Posterior vena cava (tissue), 2 donors: Measurements from ENCODE around the gene RBMS2. TPM values are rescaled to one million over a fixed set of nuclear protein-coding genes. Genes with fewer than 3 reads are reported as not detected.
"Not testable (repeated sequence)": the region's sequence is repeated elsewhere in the genome, so short reads cannot be mapped to it uniquely, and the experiment has no call there.

Experiments
- DNase-seq: peaks from one replicate; pipeline ENCODE4 v3.0.0-alpha.2; 2020; ENCODE audit warnings: low spot score
- intact Hi-C, 2 donors: fragments of 100-400 bp; cut with DNase I; formaldehyde crosslinking; loops; one replicate each; pipeline versions ENCODE4 v1.14.1 to v1.14.2; 2022 to 2023
- total RNA-seq, 2 donors: library from RNA; stranded (reverse); fragmentation: NEBNext Ultra II Directional; extraction: Animal tissue kit (Norgen Biotek cat#: 25700); gene quantifications; one replicate each; pipeline ENCODE4 v1.2.1, GENCODE V29; 2021
- donor health status: DM: yes; HTN: yes; CAD: no.
- donor health status: DM: yes; HTN: yes; CAD: no.

RBMS2 gene
- total RNA-seq, 2 donors from 2014 or later: 57.2 to 60.5 TPM

DNA sequence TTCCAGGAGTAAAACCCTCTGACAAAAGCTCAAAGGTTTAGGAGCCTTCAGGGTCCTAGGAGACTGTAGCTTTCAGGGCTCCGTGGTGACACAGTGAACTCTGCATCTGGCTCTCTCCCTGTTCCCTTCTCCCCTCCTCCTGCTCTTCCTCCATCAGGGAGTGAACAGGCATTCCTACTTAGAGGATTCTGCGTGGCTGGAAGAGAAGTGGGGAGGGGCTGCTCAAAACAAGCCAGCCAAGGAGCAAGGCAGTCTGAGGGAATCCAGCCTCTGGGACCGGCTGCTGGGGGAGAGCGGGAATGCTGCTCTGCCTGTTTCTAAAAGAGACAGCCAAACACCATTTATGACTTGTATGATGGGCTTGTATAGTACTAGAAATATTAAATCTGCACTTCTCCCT, 49.5 kb downstream of the RBMS2 start:
- intact Hi-C loops: loop anchor here in 1 of 2 donors (5.0 kb wide), 1 partner anchor 54 kb away; no protein-coding TSS in a partner anchor
- peak; percentile 53 for DNase-seq

DNA sequence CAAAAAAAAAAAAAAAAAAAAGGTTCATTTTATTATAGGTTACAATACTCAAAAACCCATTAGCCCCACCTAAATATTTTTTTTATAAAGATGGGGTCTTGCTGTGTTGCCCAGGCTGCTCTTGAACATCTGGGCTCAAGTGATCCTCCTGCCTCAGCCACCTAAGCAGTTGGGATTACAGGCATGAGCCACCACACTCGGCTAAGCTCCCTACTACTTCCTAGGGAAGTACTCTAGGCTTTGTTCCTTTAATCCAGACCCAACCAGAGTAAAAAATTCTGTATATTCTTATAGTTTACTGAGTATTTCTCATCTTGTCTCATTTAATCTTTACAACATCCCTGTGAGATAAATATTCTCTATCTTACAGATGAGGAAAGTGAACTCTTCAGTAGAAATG, 50.7 kb downstream of the RBMS2 start:
- intact Hi-C loops: loop anchor here in 1 of 2 donors (5.0 kb wide), 1 partner anchor 55 kb away; no protein-coding TSS in a partner anchor
- DNase-seq: no peak

DNA sequence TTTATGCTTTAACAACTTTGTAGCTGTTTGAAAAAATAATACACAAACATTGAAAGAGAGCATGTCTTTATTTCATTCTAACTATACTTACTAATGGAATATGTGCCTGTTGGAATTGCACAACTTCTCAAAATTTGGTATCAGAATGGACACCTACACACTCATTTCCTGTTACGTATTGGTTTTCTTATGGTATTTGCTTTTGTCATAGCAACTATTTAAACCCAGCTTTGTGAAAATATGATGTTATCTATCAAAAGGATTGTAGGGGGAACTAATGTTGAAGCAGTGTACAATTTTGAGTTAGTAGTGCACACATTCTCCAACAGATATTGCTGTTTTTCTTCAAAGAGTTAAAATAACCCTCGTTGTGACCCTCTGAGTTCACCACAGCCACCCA, 52.6 kb downstream of the RBMS2 start:
- no peak for DNase-seq
- intact Hi-C loops: loop anchor here (2.0 to 5.0 kb wide), 2 partner anchors 57 to 63 kb away; no protein-coding TSS in a partner anchor

DNA sequence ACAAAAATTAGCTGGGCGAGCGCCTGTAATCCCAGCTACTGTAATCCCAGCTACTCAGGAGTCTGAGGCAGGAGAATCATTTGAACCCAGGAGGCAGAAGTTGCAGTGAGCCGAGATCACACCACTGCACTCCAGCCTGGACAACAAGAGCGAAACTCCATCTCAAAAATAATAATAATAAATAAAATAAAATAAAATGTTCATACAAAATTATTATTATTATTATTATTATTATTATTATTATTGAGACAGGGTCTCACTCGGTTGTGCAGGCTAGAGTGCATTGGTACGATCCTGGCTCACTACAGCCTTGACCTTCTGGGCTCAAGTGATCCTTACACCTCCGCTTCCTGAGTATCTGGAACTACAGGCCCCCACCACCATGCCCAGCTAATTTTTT, 55.6 kb downstream of the RBMS2 start:
- intact Hi-C loops: not testable (repeated sequence)
- peak; percentile 12 for DNase-seq

DNA sequence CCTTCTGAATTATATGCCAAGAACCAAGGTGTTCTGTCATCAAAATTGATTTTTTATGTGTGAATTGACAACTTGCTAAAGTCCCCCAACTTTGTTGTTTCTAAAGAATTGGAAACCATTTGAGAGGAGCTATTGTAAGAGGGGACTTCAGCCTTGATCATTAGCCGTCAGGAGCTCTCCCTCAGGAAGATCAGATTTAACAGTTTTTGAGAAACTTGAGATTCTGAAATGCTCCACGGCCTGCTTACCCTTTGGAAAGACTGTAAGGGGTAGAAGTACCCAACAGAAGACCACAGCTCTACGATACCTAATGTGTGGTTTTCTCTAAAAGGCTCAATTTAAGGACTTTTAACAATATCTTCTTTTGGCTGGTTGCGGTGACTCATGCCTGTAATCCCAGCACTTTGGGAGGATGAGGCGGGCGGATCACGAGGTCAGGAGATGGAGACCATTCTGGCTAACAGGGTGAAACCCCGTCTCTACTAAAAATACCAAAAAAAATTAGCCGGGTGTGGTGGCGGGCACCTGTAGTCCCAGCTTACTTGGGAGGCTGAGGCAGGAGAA, 57.4 kb downstream of the RBMS2 start:
- intact Hi-C loops: no loop called here
- DNase-seq: peak; percentile 12

DNA sequence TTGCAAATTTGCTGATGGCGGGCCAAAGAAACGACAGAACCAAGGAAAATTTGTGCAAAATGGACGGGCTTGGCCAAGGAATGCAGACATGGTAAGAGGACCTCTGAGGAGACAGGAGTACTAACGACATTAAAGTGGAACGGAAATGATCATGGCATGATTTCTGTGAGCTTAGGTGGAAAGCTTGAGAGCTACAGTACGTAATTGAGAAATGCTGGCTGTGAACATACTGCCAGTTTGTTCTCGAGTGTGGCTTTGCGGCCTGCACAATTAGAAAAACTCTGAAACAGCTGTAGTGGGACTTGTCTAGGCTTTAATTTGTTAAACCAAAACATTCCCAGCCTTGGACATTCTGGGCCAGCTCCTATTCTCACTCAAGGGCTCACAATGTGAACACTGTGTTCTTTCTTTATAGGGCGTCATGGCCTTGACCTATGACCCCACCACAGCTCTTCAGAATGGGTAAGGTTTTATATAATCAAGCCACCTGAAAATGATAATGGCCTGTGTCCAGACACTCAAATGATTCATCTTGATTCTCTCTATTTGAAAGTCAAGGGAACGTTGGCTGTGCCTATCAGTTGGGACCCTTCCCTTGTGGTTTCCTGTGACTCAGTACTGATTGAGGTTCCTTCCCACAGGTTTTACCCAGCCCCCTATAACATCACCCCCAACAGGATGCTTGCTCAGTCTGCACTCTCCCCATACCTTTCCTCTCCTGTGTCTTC, 60.0 kb downstream of the RBMS2 start:
- DNase-seq: peak; percentile 3
- intact Hi-C loops: no loop called here

DNA sequence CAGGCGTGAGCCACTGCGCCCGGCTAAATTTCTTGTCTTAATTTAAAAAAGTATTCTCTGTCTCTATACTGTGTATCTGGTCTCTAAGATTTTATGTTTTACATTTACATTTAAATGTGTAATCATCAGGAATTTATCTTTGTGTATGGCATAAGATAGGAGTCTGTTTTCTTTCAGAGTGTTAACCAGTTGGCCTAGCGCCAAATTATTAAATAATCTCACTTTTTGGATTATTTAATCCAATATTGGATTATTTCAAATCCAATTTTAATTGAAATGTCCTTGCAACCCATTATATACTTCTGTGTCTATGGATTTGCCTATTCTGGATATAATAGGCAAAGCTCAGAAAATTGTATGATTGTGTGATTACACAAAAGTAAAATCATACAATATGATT, 63.5 kb downstream of the RBMS2 start:
- DNase-seq: no peak
- intact Hi-C loops: no loop called here

DNA sequence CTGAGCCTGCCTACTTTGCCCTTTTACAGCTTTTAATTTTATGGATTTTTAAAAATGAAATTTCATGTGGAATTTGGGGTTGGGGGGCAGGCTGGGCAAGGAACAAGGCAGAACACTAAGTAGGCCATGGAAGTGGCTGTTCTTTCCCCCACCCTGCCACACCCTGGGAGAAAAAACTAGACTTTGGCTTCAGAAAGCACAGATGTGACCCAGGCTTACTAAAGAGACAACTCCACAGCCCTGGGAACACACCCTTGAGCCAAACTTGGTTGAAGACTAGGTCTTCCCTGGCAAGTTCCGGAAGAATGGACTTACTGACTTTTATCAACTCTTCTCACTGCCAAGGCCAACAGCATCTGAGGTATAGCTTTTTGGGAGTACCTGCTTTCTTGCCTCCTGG, 68.2 kb downstream of the RBMS2 start:
- intact Hi-C loops: no loop called here
- DNase-seq: peak; percentile 3

DNA sequence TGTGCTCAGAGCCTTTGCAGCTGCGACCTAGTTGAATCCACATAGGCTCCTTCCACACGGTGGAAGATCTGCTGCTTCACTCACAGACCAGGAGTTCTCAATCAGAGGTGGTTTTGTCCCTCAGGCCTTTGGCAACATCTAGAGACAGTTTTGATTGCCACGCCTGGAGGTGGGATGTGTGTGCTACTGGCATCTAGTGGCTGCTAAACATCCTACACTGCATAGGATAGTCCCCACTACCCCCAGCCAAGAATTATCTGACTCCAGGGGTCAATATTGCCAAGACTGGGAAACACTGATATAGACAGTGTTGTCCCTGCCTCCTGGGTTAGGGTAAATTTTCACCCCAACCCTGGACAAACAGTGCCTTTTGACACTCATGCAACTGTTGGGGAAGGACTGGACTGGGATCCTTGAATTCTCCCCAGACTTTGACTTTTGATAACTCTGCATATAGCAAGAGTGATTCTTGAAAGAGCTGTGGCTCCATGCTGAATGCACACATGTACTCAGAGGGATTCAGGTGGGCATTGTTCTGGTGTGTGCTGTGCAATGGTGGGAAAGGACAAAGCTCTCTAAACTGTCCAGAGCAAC, 68.7 kb downstream of the RBMS2 start:
- intact Hi-C loops: no loop called here
- peak; percentile 23 for DNase-seq

DNA sequence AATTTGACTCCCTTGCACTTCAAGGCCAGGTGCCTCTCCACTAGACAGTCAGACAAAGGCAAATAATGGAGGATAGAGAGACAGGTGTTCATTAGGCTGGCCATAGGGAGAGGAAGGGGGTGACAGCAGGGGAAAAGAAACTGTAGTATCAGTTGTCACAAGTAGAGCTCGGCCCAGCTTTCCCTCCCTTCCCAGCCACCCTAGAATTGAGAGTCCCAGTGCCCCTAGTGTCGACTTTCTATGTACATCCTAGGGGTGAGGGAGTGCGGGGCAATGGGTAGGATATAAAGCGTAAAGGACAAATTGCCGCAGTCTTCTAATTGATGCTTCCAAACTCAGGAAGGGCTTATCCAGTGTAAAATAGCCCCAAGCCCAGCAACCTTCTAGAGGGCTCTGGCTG, 69.5 kb downstream of the RBMS2 start:
- intact Hi-C loops: no loop called here
- peak; percentile 57 for DNase-seq

DNA sequence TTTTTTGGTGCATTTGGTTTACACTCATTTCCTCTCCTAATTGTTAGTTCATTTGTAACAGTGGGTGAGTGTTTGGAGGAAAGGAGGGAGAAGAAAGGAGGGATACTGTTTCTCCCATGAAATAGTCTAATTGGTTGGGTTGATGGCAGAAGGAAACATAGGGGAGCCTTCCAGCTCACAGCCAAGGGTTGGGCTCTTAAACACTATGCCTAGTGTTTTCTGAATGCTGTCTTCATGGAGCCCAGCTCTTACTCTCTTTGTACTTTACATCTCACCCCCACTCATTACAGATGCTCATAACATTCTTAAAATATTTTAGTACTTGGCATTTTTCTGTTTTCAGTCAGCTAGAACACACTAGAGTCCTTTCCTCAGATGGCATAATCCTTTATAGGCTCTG, 70.3 kb downstream of the RBMS2 start:
- intact Hi-C loops: no loop called here
- DNase-seq: no peak

DNA sequence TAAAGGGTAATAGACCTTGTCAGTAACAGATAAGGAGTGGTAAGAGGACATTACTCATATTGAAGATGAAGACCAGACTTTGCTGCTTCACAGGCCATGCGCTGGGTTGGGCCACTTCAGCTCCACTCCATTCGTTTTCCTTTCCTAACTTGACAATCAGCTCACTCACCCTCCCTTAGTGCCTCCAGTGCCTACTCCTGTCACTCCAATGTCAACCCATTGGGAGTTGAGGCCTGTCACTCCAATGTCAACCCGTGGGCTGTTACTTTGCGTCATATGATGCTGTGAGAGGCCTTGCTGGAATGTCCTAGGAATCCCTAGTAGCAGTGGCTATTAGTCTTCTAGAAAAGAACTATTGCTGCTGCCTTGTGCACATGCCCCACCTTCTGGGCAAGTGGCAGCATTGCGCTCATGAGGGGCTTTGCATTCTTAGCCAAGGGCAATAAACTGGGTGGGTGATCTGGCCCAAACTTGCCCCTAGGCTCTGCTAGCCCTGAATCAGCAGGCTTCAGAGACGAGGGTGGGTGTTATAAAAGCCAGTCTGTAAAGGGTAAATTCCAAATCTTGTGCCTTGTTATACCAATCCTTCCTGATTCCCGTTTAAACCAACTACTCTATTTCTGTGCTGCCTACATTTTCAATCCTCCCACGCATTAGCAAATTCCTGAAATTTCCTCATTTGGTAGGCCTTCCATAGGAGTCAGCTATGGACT, 72.4 kb downstream of the RBMS2 start:
- intact Hi-C loops: no loop called here
- DNase-seq: peak; percentile 82

DNA sequence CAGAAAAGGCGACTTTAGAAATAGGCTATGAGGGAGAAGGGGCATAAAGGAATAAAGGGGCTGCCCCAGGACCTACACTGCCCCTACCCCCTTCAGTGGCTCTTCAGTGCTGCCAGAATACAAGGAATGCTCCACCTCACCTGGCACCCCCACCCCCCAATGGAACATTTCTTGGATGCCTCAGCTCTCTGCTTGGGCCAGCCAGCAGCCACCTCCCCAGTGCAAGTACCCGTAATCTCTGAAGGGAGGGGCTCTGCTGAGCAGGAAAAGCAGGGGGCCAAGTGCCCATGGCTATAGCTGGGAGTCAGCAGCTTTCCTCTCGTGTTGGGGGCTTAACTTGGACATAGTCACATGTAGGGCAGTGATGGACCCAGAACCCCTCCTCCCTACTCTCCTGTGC, 75.2 kb downstream of the RBMS2 start:
- DNase-seq: no peak
- intact Hi-C loops: no loop called here

DNA sequence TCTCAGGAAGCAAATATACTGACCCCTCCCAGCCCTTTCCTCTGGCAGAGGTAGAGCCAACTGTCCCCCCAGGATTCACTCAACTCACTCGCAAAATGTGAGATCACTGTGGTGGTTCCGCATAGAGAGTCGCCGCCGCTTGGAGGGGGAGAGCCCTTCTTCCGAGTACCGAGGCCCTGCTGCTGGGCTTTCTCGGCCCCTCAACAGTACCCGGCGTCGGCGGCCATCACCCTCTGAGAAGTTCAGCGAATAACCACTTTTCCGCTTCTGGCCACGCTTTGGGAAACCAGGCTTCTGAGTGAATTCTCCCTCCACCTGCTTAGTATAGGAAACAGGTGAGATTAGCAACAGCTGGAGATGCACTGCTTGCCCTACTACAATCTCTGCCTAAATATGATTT, 77.4 kb downstream of the RBMS2 start:
- no peak for DNase-seq
- intact Hi-C loops: no loop called here

DNA sequence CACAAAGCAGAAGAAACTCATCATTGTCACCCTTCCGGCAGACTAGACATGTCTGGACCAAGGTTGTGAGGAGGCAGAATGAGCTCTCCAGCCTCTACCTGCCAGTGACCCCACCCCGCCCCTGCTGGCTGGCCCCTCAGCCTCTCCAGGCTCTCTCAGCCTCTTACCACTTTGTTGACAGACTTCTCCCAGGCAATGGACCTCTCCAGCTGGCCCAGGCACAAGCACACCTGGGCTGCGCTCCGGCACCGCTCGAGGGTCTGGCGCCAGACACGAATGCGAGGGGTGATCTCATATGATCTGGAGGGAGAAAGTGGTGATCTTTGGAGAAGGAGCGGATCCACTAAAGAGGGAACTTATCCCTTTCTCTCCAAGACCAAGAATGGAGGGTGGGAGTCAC, 78.2 kb downstream of the RBMS2 start:
- DNase-seq: no peak
- intact Hi-C loops: no loop called here

DNA sequence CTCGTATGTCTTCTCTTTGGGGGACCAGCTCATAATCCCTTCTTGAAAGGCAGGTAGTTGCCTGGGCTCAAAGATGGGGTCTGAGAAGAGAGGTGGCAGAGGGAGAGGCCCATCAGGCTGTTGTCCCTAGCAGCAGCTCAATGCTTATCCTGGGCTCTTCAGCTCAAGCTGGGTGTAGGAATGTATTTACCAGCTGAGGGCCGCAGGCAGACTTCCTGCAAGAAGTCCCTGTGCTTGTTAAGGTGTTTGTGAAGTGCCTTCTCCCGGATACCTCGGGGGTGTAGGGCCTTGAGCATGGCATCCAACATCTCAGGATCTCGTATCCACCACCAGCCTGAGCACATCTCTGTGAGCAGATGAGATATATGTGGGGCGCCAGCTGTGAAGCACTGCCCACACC, 79.1 kb downstream of the RBMS2 start:
- intact Hi-C loops: no loop called here
- DNase-seq: no peak

DNA sequence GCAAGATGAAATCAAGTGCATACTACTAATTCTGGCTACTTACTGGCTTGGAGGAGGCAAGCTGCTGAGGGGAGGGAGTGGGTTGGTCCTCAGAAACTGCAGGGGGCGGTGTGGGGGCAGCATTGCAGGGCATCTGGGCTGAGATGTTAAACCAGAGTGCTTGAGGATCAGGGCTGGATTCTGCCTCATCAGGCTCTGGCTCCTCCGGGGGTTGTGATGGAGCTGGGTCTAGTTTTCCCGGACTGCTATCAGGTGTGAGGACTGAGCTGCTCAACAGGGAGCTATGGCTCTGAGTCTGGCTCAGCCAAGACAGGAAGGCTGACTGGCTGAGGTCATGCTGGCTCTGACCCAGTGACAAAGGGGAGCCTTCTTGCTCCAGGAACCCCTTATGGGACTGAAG, 79.9 kb downstream of the RBMS2 start:
- no peak for DNase-seq
- intact Hi-C loops: no loop called here

DNA sequence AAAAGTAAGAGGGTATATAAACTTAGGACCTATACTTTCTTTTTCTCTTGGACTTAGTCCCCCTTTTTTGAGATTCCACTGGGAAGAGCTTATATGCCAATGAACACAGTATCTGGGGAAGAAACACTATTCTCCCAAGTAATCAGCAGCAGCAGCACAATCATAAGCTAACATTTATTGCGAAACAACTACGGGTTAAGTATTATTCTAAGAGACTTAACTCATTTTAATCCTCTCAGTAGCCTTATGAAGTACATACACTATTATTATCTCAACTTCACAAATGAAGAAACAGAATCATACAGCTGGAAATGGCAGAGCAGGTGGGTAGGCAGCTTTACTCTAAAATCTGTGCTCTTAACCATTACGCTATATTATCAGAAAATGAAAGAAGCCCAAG, 80.6 kb downstream of the RBMS2 start:
- DNase-seq: no peak
- intact Hi-C loops: no loop called here

DNA sequence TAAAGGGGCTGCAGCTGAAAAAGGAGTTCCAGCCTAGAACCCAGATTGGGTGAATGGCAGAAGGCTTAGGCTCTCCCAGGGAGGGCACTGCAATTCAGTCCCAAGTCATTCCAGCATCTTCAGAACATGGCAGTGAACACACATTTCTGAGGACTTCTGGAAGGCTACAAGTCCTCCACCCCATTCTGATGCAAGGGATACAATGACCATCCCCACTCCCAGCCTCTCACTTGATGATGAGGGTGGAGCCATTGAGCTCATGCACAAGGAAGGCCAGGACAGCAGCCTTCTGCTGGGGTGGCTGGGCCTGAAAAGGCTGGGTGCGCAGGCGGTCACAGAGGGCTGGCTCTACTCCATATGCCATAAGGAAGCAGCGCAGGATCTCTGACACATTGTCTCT, 82.7 kb downstream of the RBMS2 start:
- DNase-seq: no peak
- intact Hi-C loops: no loop called here

DNA sequence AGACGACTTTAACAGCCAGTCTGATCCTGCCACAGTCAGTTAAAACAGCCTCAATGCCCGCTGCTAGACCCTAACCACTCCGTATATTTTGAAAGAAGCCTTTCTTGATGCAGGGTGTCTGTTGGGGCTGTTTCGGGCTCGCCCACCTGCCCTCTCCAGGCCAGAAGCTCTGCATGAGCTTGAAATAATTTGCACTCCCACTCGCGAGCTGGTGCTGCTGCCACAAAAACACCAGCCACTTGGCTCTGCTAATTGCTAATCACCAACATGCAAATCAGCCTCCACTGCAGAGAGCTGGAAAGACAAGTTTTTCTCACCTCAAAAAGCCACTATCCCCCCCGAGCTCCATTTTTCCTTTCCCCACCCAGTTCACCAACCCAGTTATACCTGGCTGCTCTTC, 93.0 kb downstream of the RBMS2 start:
- intact Hi-C loops: no loop called here
- no peak for DNase-seq
